GM19452 (cell line): ENCODE data around the gene PRKCH.
"Not testable (repeated sequence)": the region's sequence is repeated elsewhere in the genome, so short reads cannot be mapped to it uniquely, and the experiment has no call there.

ENCODE experiments used
- ATAC-seq: cut with Tn5 transposase; IDR thresholded peaks from one replicate; pipeline ENCODE4 v1.9.1; 2021; ENCODE audit not compliant: unreplicated experiment

The PRKCH gene

GRCh38 chr14:61304688-61305087 lies 16.7 kb upstream of the PRKCH start:
- ATAC-seq, result no peak

GRCh38 chr14:61308198-61308597 lies 13.2 kb upstream of the PRKCH start:
- ATAC-seq, result no peak

- ATAC-seq, result not testable (repeated sequence)
Measured at GRCh38 chr14:61308701-61309100, 12.7 kb upstream of the PRKCH start.

GRCh38 chr14:61315313-61315712 lies 6.1 kb upstream of the PRKCH start:
- ATAC-seq, result no peak

GRCh38 chr14:61319086-61319485 lies 2.3 kb upstream of the PRKCH start:
- ATAC-seq, result no peak

- no peak for ATAC-seq
Measured at GRCh38 chr14:61319706-61320105, 1.7 kb upstream of the PRKCH start.

- ATAC-seq, result not testable (repeated sequence)
Measured at GRCh38 chr14:61320170-61320569, 1.2 kb upstream of the PRKCH start.

- ATAC-seq, result no peak
Measured at GRCh38 chr14:61320806-61321384, 484 bp upstream of the PRKCH start.

- peak; percentile 14 for ATAC-seq
Measured at GRCh38 chr14:61322011-61322798, 826 bp downstream of the PRKCH start.

- no peak for ATAC-seq
Measured at GRCh38 chr14:61322799-61323290, 1.5 kb downstream of the PRKCH start.

GRCh38 chr14:61323970-61324369 lies 2.6 kb downstream of the PRKCH start:
- no peak for ATAC-seq

GRCh38 chr14:61325166-61325565 lies 3.8 kb downstream of the PRKCH start:
- no peak for ATAC-seq

GRCh38 chr14:61326146-61326545 lies 4.8 kb downstream of the PRKCH start:
- ATAC-seq, result no peak

- no peak for ATAC-seq
Measured at GRCh38 chr14:61326847-61327246, 5.5 kb downstream of the PRKCH start.

GRCh38 chr14:61328626-61329262 lies 7.4 kb downstream of the PRKCH start:
- no peak for ATAC-seq

GRCh38 chr14:61329478-61330051 lies 8.2 kb downstream of the PRKCH start:
- ATAC-seq, result peak; percentile 68

GRCh38 chr14:61330511-61330910 lies 9.1 kb downstream of the PRKCH start:
- ATAC-seq, result no peak

GRCh38 chr14:61331992-61332657 lies 10.7 kb downstream of the PRKCH start:
- no peak for ATAC-seq

- no peak for ATAC-seq
Measured at GRCh38 chr14:61332658-61333029, 11.3 kb downstream of the PRKCH start.

GRCh38 chr14:61333087-61333486 lies 11.7 kb downstream of the PRKCH start:
- no peak for ATAC-seq

- no peak for ATAC-seq
Measured at GRCh38 chr14:61334197-61334701, 12.9 kb downstream of the PRKCH start.
